SK-N-SH (cell line): Measurements from ENCODE around the gene EXOC3. TPM values are rescaled to one million over a fixed set of nuclear protein-coding genes. Genes with fewer than 3 reads are reported as not detected.

Source experiments
- CTCF ChIA-PET: fragments of 300-600, 350-600 bp; formaldehyde crosslinking; extraction: SDS; loops from one replicate; lab custom pipeline; 2021; lab: Yijun Ruan, JAX
- POLR2A ChIA-PET: fragments of 350-600 bp; sonication (Branson Sonifier 250); formaldehyde crosslinking; extraction: SDS; loops from one replicate; lab custom pipeline; 2020; ENCODE audit warnings: antibody characterized with exemption, inconsistent platforms; lab: Yijun Ruan, JAX
- DNase-seq: peaks from one replicate; pipeline ENCODE4 v3.0.0; 2012
- H2AFZ ChIP-seq: fragments of 200-600 bp; sonication (generic); 2 replicates; pipeline ENCODE4 v1.8.1; 2016; ENCODE audit warnings: antibody characterized with exemption, mild to moderate bottlenecking, low read depth
- H3F3A ChIP-seq: fragments of 200-600 bp; sonication (generic); replicated peaks from 2 replicates; pipeline ENCODE3; 2016; ENCODE audit warnings: antibody characterized with exemption, mild to moderate bottlenecking; ENCODE audit not compliant: insufficient read depth
- H3K27ac ChIP-seq, 2 experiments: fragments of 200-500 bp in 1 of 2; fragments of 200-600 bp in 1 of 2; sonication (Bioruptor generic) in 1 of 2; sonication (generic), shearing (Covaris generic) in 1 of 2; 2 replicates each; pipeline versions ENCODE4 v1.5.1 to v1.6.1; 2014 to 2016; ENCODE audit warnings: low read depth in 2 of 2, inconsistent platforms in 1 of 2, low read length in 1 of 2, mild to moderate bottlenecking in 1 of 2, mixed read lengths in 1 of 2
- H3K27me3 ChIP-seq: fragments of 200-600 bp; sonication (generic), shearing (Covaris generic); 2 replicates; pipeline ENCODE4 v1.6.1; 2016; ENCODE audit warnings: mixed run types; ENCODE audit not compliant: insufficient read depth
- H3K36me3 ChIP-seq, 2 experiments: fragments of 200-500 bp in 1 of 2; fragments of 200-600 bp in 1 of 2; sonication (Bioruptor generic) in 1 of 2; sonication (generic) in 1 of 2; replicated peaks in 1 of 2; 2 replicates each; pipeline versions ENCODE3 to v1.5.1; 2014 to 2016; ENCODE audit warnings: low read length in 1 of 2, mild to moderate bottlenecking in 1 of 2; ENCODE audit not compliant: insufficient read depth in 2 of 2, control insufficient read depth in 1 of 2
- H3K4me1 ChIP-seq, 2 experiments: fragments of 200-500 bp in 1 of 2; fragments of 200-600 bp in 1 of 2; sonication (Bioruptor generic) in 1 of 2; sonication (generic), shearing (Covaris generic) in 1 of 2; 2 replicates each; pipeline versions ENCODE4 v1.5.1 to v1.6.1; 2014 to 2016; ENCODE audit warnings: low read depth in 1 of 2, low read length in 1 of 2, mixed run types in 1 of 2; ENCODE audit not compliant: insufficient read depth in 2 of 2, control insufficient read depth in 1 of 2
- H3K4me2 ChIP-seq: fragments of 200-600 bp; sonication (generic), shearing (Covaris generic); 2 replicates; pipeline ENCODE4 v1.6.1; 2017; ENCODE audit warnings: mixed run types
- H3K4me3 ChIP-seq, 2 experiments: fragments of 200-500 bp in 1 of 2; fragments of 200-600 bp in 1 of 2; sonication (Bioruptor generic) in 1 of 2; sonication (generic), shearing (Covaris generic) in 1 of 2; 2 replicates each; pipeline versions ENCODE4 v1.5.1 to v1.8.1; 2014 to 2016; ENCODE audit warnings: low read depth in 2 of 2, inconsistent platforms in 1 of 2, low read length in 1 of 2, mild to moderate bottlenecking in 1 of 2, mixed read lengths in 1 of 2, moderate library complexity in 1 of 2
- H3K79me2 ChIP-seq: fragments of 200-600 bp; sonication (generic); 2 replicates; pipeline ENCODE4 v1.8.1; 2017; ENCODE audit warnings: mild to moderate bottlenecking; ENCODE audit not compliant: insufficient read depth
- H3K9ac ChIP-seq: fragments of 200-600 bp; sonication (generic); 2 replicates; pipeline ENCODE4 v1.6.1; 2017; ENCODE audit warnings: mixed run types
- H3K9me2 ChIP-seq: fragments of 200-600 bp; sonication (generic); 2 replicates; pipeline ENCODE4 v1.6.1; 2017; ENCODE audit warnings: mixed run types
- H3K9me3 ChIP-seq: fragments of 200-600 bp; sonication (generic); 2 replicates; pipeline ENCODE4 v1.6.1; 2017; ENCODE audit warnings: mixed run types, mild to moderate bottlenecking, moderate library complexity
- H4K20me1 ChIP-seq: fragments of 200-600 bp; sonication (generic); 2 replicates; pipeline ENCODE4 v1.6.1; 2017; ENCODE audit warnings: mild to moderate bottlenecking, mixed run types; ENCODE audit not compliant: insufficient read depth
- ELF1 ChIP-seq: IDR thresholded peaks from 2 replicates; pipeline ENCODE4 v1.4.0; 2012
- FOSL2 ChIP-seq: IDR thresholded peaks from 2 replicates; pipeline ENCODE4 v1.4.0; 2012; ENCODE audit warnings: low read depth, mild to moderate bottlenecking, moderate library complexity, borderline replicate concordance
- FOXJ3 ChIP-seq: sonication (generic); formaldehyde crosslinking; IDR thresholded peaks from 2 replicates; pipeline ENCODE4 v1.5.1; 2020; ENCODE audit warnings: mild to moderate bottlenecking, missing genetic modification reagents
- FOXM1 ChIP-seq: IDR thresholded peaks from 2 replicates; pipeline ENCODE4 v1.4.0; 2012; ENCODE audit warnings: low read depth, mild to moderate bottlenecking
- IRF3 ChIP-seq: fragments of 150-350 bp; IDR thresholded peaks from 2 replicates; pipeline ENCODE4 v1.6.1; 2016; ENCODE audit warnings: mild to moderate bottlenecking, low read depth, low read length
- MEF2A ChIP-seq: IDR thresholded peaks from 2 replicates; pipeline ENCODE4 v1.4.0; 2012; ENCODE audit warnings: low read depth, borderline replicate concordance
- NFIC ChIP-seq: IDR thresholded peaks from 2 replicates; pipeline ENCODE4 v1.4.0; 2012; ENCODE audit warnings: borderline replicate concordance
- NRF1 ChIP-seq: IDR thresholded peaks from 2 replicates; pipeline ENCODE4 v1.6.1; 2012; ENCODE audit warnings: low read depth, mild to moderate bottlenecking, low read length
- RFX5 ChIP-seq: IDR thresholded peaks from 2 replicates; pipeline ENCODE4 v1.6.1; 2012; ENCODE audit warnings: mild to moderate bottlenecking, improper control_type of control experiment, low read length
- SMC3 ChIP-seq: IDR thresholded peaks from 2 replicates; pipeline ENCODE4 v1.6.1; 2012; ENCODE audit warnings: low read depth, low read length, improper control_type of control experiment
- TCF12 ChIP-seq: IDR thresholded peaks from 2 replicates; pipeline ENCODE4 v1.4.0; 2012
- USF2 ChIP-seq: fragments of 150-350 bp; IDR thresholded peaks from 2 replicates; pipeline ENCODE4 v1.6.1; 2017; ENCODE audit warnings: antibody characterized with exemption, low read length, low read depth, borderline replicate concordance
- WGBS: methylation state at CpG from one replicate; pipeline ENCODE4 v1.1.6; 2017; ENCODE audit warnings: low lambda C conversion rate; 5-methylcytosine and 5-hydroxymethylcytosine counted together
- polyA plus RNA-seq, 3 experiments: library from polyadenylated mRNA; depleted of rRNA; stranded (reverse); fragments of >200 nt; gene quantifications; 2 replicates each; pipeline ENCODE4 v1.2.3, GENCODE V29; 2012

Gene EXOC3
- polyA plus RNA-seq, 1 of the 3 experiments (the other 2 are of a cell fraction) = 25.7 TPM

GRCh38 chr5:482506-482905, 39.5 kb downstream of the EXOC3 start:
- Histone ChIP-seq H3K79me2 (no peaks in the 10 kb centered on the region), H3K27ac (no peak overlapping the region), H3K9ac (no peak overlapping the region), H3K9me2 (no peaks in the 10 kb centered on the region), H3F3A (no peaks in the 10 kb centered on the region), H4K20me1 (no peaks in the 10 kb centered on the region), H3K9me3 (no peaks in the 10 kb centered on the region), H3K4me1 (no peaks in the 10 kb centered on the region), H2AFZ (no peak overlapping the region), H3K27me3 (no peaks in the 10 kb centered on the region; the same call in 1 of the 2 replicates), H3K4me3 (no peak overlapping the region), H3K36me3 (no peaks in the 10 kb centered on the region), H3K4me2 (no peak overlapping the region)
- TF ChIP-seq SMC3 = no peak
- TF ChIP-seq RFX5 = no peak
- TF ChIP-seq USF2 = no peak
- TF ChIP-seq NRF1 = no peak
- ChIA-PET CTCF (no interaction called here), POLR2A (no interaction called here)
- no peak for DNase-seq
- WGBS = 96% methylated on average over 16 of the region's 27 CpGs

DNA sequence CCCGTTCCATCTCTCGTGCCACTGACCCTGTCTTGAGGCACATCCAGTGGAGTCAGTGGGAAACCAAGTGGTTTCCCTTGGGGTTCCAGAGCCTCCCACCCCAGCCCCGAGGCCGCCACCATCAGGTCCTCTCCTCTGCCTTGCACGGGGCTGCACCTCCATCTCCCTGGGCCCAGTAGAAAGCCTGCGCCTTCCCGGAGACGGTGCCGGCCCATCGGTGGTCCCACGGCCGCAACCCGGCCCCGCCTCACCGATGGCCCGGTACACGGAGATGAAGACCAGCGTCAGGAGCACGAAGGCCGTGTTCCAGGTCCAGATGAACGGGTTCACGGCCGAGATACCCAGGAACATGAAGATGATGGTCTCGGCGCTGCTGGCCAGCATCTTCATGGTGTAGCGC, 40.0 kb downstream of the EXOC3 start:
- Histone ChIP-seq H3K9me2 (no peaks in the 10 kb centered on the region), H2AFZ (no peak overlapping the region), H3F3A (no peaks in the 10 kb centered on the region), H3K79me2 (no peaks in the 10 kb centered on the region), H3K36me3 (no peaks in the 10 kb centered on the region), H3K27me3 (no peaks in the 10 kb centered on the region; the same call in 1 of the 2 replicates), H4K20me1 (no peaks in the 10 kb centered on the region), H3K9ac (no peak overlapping the region), H3K4me1 (no peaks in the 10 kb centered on the region), H3K9me3 (no peaks in the 10 kb centered on the region), H3K4me2 (no peak overlapping the region), H3K27ac (no peak overlapping the region), H3K4me3 (no peak overlapping the region)
- WGBS = 84% methylated on average over 21 of the region's 26 CpGs
- ChIA-PET POLR2A (no interaction called here), CTCF (no interaction called here)
- TF ChIP-seq IRF3 = no peak
- TF ChIP-seq TCF12 = no peak
- TF ChIP-seq NFIC = no peak
- DNase-seq = no peak

- no peaks in the 10 kb centered on the region for H3K4me1 ChIP-seq
- H3K36me3 ChIP-seq = no peaks in the 10 kb centered on the region
- no peak overlapping the region for H3K27ac ChIP-seq
- no peak overlapping the region for H3K9ac ChIP-seq
- POLR2A ChIA-PET = no interaction called here
- no peak overlapping the region for H3K4me3 ChIP-seq
- WGBS = 82% methylated on average over 10 of the region's 34 CpGs
- TF ChIP-seq MEF2A = no peak
- TF ChIP-seq NFIC = no peak
- no peak for TF ChIP-seq FOXM1
- no peak for TF ChIP-seq ELF1
- TF ChIP-seq FOSL2 = no peak
- TF ChIP-seq FOXJ3 (CRISPR knock-in tag) = no peak
- TF ChIP-seq SMC3 = no peak
- H3K9me3 ChIP-seq = no peaks in the 10 kb centered on the region
- H3K4me2 ChIP-seq = no peak overlapping the region
- no peaks in the 10 kb centered on the region for H3K9me2 ChIP-seq
- no peak for DNase-seq
- no peaks in the 10 kb centered on the region for H4K20me1 ChIP-seq
- CTCF ChIA-PET = no interaction called here
- H3K27me3 ChIP-seq = no peaks in the 10 kb centered on the region; the same call in 1 of the 2 replicates
- H3K79me2 ChIP-seq = no peaks in the 10 kb centered on the region
- H2AFZ ChIP-seq = no peak overlapping the region
- no peaks in the 10 kb centered on the region for H3F3A ChIP-seq
Measured at GRCh38 chr5:483434-484140, 40.6 kb downstream of the EXOC3 start.
